Breast epithelium (tissue), 3 donors: ENCODE results near the gene RTRAF.

Experiments used
- POLR2A ChIP-seq: fragments of 450-650 bp; IDR thresholded peaks from one replicate; pipeline ENCODE4 v1.6.1; 2016; ENCODE audit warnings: antibody characterized with exemption, mild to moderate bottlenecking, moderate library complexity
- POLR2AphosphoS5 ChIP-seq, 3 donors: sonication (generic); formaldehyde crosslinking; IDR thresholded peaks; one replicate each; pipeline ENCODE4 v1.6.1; 2017; ENCODE audit warnings: antibody characterized with exemption in 3 of 3
- TF ChIP-seq, protein P1 (sequence below), 3 donors: fragments of 450-650 bp; IDR thresholded peaks; one replicate each; pipeline ENCODE4 v1.5.1; 2016 to 2017; ENCODE audit warnings: antibody characterized with exemption in 3 of 3, mild to moderate bottlenecking in 3 of 3, moderate library complexity in 3 of 3

DNA sequence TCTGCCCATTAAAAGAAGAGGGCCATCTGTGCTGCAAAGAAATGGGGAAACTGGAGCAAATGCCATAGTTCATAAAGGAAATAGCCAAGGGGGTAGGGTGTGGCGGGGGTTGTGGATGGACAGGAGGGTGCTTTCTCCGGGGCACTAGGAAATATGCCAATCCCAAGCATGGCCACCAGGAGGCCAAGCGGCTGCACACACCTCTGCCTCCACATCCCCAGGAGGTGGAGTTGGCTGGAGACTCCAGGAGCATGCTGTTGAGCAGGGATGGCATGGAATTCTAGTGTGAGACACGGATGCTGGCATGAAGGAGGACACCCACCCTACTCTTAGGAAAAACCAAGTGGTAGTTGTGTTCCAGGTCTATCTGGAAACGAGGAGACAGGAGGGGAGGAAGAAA, 54.3 kb downstream of the RTRAF start:
- no peak for TF ChIP-seq POLR2AphosphoS5 (IDR thresholded peaks at IDR 0.05)
- TF ChIP-seq, protein P1, sequence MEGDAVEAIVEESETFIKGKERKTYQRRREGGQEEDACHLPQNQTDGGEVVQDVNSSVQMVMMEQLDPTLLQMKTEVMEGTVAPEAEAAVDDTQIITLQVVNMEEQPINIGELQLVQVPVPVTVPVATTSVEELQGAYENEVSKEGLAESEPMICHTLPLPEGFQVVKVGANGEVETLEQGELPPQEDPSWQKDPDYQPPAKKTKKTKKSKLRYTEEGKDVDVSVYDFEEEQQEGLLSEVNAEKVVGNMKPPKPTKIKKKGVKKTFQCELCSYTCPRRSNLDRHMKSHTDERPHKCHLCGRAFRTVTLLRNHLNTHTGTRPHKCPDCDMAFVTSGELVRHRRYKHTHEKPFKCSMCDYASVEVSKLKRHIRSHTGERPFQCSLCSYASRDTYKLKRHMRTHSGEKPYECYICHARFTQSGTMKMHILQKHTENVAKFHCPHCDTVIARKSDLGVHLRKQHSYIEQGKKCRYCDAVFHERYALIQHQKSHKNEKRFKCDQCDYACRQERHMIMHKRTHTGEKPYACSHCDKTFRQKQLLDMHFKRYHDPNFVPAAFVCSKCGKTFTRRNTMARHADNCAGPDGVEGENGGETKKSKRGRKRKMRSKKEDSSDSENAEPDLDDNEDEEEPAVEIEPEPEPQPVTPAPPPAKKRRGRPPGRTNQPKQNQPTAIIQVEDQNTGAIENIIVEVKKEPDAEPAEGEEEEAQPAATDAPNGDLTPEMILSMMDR (IDR thresholded peaks at IDR 0.05) = no peak
- TF ChIP-seq POLR2A = no peak
